GM19023 (cell line): ENCODE measurements around the gene NET1.

Experiments used
- ATAC-seq: cut with Tn5 transposase; IDR thresholded peaks from one replicate; pipeline ENCODE4 v1.9.1; 2021; ENCODE audit warnings: mild to moderate bottlenecking, moderate library complexity; ENCODE audit not compliant: unreplicated experiment

NET1 gene

GRCh38 chr10:5497948-5498730 is 85.8 kb downstream of the NET1 start:
- no peak for ATAC-seq

- ATAC-seq = no peak
Observed at GRCh38 chr10:5498791-5499492, 86.6 kb downstream of the NET1 start.

GRCh38 chr10:5499493-5500140 is 87.3 kb downstream of the NET1 start, which contains the start of gene CALML5:
TSS of gene CALML5 (minus strand) at chr10:5499570. CDS start at chr10:5499438, 132 bp downstream.
- ATAC-seq = no peak

GRCh38 chr10:5500162-5500670 is 87.9 kb downstream of the NET1 start:
- no peak for ATAC-seq

- no peak for ATAC-seq
Observed at GRCh38 chr10:5500910-5501309, 88.6 kb downstream of the NET1 start.

- ATAC-seq = no peak
Observed at GRCh38 chr10:5502061-5502521, 89.7 kb downstream of the NET1 start.

- ATAC-seq = no peak
Observed at GRCh38 chr10:5502571-5503476, 90.5 kb downstream of the NET1 start.

GRCh38 chr10:5503477-5503835 is 91.1 kb downstream of the NET1 start:
- no peak for ATAC-seq

- no peak for ATAC-seq
Observed at GRCh38 chr10:5504146-5505072, 92.1 kb downstream of the NET1 start.

- ATAC-seq = no peak
Observed at GRCh38 chr10:5506246-5506645, 93.9 kb downstream of the NET1 start.

- no peak for ATAC-seq
Observed at GRCh38 chr10:5506751-5507648, 94.6 kb downstream of the NET1 start.

- ATAC-seq = no peak
Observed at GRCh38 chr10:5507649-5508131, 95.3 kb downstream of the NET1 start.

GRCh38 chr10:5508161-5508604 is 95.8 kb downstream of the NET1 start:
- ATAC-seq = no peak
